NB4 (cell line): Measurements from ENCODE around the gene CEP55.

Source experiments
- CTCF ChIP-seq: IDR thresholded peaks from one replicate; pipeline ENCODE4 v1.5.1; 2012; ENCODE audit warnings: low read depth, low read length
- MYC ChIP-seq: IDR thresholded peaks from 2 replicates; pipeline ENCODE4 v1.6.1; 2011; ENCODE audit warnings: low read depth, low read length

- TF ChIP-seq CTCF = no peak
- no peak for TF ChIP-seq MYC
Observed at GRCh38 chr10:93461807-93462178, 34.6 kb upstream of the CEP55 start.
